Cerebellar nuclear complex (tissue), 1 donor: ENCODE data around the gene CSF3.

ENCODE experiments used
- DNase-seq, 2 experiments: peaks; one replicate each; lab custom pipeline; 2025; lab: John Stamatoyannopoulos, UW

CSF3 gene

GRCh38 chr17:40061609-40062038, 46.4 kb downstream of the CSF3 start:
- DNase-seq, result no peak

- no peak for DNase-seq
Observed at GRCh38 chr17:40062329-40063186, 47.3 kb downstream of the CSF3 start, which contains the start of gene THRA. Gene THRA, plus strand, starts transcription at chr17:40062965. Its CDS starts 11,524 bp downstream, at chr17:40074489.

GRCh38 chr17:40063187-40063771, 48.0 kb downstream of the CSF3 start:
- no peak for DNase-seq

- no peak for DNase-seq
Observed at GRCh38 chr17:40063901-40064531, 48.8 kb downstream of the CSF3 start.

- no peak for DNase-seq
Observed at GRCh38 chr17:40064971-40065768, 49.9 kb downstream of the CSF3 start.

GRCh38 chr17:40065769-40066510, 50.7 kb downstream of the CSF3 start:
- DNase-seq, result no peak
